ENCODE measurements around the gene EPHA5.

Gene EPHA5

GRCh38 chr4:65482410-65482809, 187.9 kb downstream of the EPHA5 start:
- no peak for DNase-seq

GRCh38 chr4:65472531-65472930, 197.8 kb downstream of the EPHA5 start:
- DNase-seq: no peak

DNA sequence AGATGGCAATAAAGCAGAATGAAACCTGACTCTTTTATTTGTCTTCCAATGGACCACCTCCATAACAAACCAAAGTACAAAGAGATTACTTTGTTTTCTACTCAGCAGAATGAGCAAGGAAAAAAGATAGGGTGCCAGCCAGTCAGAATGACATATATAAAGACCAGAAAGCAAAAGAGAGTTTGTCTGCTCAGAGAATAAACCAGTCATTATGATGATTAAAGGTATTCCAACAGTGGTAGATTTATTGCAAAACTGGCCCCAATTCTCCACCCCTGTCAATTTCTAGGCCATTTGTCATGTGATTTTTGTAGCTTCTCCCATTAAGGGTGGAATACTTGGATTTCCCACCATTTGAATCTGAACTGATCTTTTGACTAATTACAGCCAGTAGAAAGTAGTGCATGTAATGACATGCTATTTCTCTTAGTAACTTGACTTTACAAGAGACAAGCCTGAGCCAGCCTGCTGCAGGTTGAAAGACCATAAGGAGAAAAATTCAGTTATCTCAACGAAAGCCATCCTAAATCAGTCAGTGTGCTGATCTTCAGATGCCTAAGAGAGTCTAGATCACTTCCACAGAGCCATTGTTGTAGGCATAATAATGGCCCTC, 203.1 kb downstream of the EPHA5 start:
- DNase-seq: no peak

GRCh38 chr4:65461781-65462180, 208.5 kb downstream of the EPHA5 start:
- DNase-seq: no peak

DNA sequence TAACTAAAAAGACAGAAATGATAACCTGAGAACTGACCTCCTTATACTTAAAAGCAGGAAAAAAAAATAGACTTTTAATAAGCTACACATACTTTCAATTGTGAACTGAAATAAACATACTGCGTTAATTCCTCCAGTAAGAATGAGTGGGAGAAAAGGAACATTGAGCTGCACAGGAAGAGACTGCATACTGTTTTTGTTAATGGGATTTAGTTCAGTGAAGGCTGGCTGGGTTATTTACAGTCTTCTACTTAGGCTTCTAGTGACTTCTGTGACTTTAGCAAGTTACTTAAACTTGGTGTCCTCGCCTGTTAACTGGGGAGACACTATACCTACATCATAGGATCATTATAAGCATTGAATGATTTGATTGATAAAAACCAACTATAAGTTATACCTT, 213.3 kb downstream of the EPHA5 start:
- no peak for DNase-seq

- DNase-seq: no peak
Measured at GRCh38 chr4:65456579-65456978, 213.7 kb downstream of the EPHA5 start.

GRCh38 chr4:65453398-65453797, 216.9 kb downstream of the EPHA5 start:
- DNase-seq: no peak

- DNase-seq: no peak
Measured at GRCh38 chr4:65450899-65451298, 219.4 kb downstream of the EPHA5 start.

DNA sequence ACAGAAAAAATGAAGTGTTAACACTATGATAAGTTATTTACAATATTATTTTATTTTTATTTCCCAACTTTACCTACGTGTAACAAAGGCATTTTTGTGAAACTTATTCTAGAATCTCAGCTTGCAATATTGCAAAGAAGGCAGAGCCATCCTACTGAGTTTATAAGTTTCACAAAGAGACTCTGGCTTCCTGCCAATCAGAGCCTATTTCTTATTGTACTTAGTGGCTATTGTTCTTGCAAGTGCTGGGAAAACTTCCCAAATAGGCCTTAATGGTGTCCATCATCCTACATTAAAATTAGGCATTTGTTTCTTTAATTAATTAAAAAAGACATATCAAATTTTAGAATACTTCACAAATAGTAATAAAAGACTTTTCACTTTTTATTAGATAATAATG, 233.2 kb downstream of the EPHA5 start:
- DNase-seq: no peak

- no peak for DNase-seq
Measured at GRCh38 chr4:65422109-65422508, 248.2 kb downstream of the EPHA5 start.

DNA sequence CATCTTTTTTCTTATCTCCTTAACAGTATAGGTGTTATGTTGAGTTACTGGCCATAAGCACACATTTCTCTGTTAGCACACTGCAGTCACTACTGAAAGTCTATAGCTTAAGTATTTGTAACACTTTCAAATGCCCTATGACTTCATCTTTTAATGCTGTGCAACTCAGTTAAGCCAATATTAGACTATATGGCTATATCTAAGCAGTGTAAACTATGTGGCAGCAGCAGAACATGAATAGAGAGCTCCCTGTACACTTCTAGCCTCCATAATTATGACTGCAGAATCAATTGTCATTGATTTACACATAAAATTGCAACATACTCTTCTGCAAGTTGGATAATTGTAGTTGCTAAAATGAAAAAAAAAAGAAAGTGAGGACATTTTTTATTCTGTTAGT, 250.3 kb downstream of the EPHA5 start:
- DNase-seq: no peak

DNA sequence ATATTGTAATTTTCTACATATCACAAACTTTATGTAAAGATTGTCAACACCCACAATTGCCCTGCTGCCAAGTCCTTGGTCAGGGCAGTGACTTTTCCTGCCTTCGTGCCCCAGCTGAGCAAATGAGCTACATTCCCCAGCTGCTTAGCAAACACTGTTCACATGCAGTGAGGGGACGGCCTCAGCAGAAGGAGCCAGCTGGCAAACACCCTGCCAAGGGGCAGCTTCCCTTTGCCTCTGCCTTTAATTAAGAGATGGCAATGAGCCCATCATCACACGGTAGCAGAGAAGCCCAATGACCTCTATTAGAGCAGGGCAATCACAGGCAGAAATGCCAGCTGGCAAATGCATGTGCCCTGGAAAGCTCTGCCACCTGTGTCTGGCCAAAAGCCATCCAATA, 253.4 kb downstream of the EPHA5 start:
- no peak for DNase-seq

- no peak for DNase-seq
Measured at GRCh38 chr4:65407483-65407882, 262.8 kb downstream of the EPHA5 start.

GRCh38 chr4:65401083-65401482, 269.2 kb downstream of the EPHA5 start:
- DNase-seq: no peak

GRCh38 chr4:65399084-65399483, 271.2 kb downstream of the EPHA5 start:
- DNase-seq: no peak

GRCh38 chr4:65393078-65393477, 277.2 kb downstream of the EPHA5 start:
- no peak for DNase-seq

GRCh38 chr4:65392488-65392887, 277.8 kb downstream of the EPHA5 start:
- DNase-seq: no peak

GRCh38 chr4:65391814-65392213, 278.5 kb downstream of the EPHA5 start:
- DNase-seq: no peak

DNA sequence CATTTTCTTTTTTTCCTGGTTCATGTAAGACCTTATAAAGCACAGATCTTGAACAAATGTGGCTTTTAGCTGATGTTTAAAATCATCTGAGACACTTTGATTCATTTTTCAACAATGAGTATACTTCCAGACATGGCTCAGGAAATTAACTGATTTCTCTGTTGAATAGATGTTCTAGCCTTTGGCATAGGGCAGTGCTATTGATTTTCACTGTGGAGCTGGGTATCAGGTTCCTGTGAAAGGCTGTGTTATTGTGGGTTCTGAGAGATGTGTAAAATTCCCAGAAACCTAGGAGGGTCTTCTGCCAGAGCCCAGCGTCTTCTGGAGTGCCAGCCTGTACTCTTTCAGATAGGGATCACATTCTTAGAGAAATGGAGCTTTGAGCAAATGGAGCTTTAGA, 278.9 kb downstream of the EPHA5 start:
- DNase-seq: no peak

GRCh38 chr4:65386927-65387326, 283.4 kb downstream of the EPHA5 start:
- DNase-seq: no peak

- DNase-seq: no peak
Measured at GRCh38 chr4:65383589-65384305, 286.5 kb downstream of the EPHA5 start.

GRCh38 chr4:65381648-65382047, 288.6 kb downstream of the EPHA5 start:
- DNase-seq: no peak

DNA sequence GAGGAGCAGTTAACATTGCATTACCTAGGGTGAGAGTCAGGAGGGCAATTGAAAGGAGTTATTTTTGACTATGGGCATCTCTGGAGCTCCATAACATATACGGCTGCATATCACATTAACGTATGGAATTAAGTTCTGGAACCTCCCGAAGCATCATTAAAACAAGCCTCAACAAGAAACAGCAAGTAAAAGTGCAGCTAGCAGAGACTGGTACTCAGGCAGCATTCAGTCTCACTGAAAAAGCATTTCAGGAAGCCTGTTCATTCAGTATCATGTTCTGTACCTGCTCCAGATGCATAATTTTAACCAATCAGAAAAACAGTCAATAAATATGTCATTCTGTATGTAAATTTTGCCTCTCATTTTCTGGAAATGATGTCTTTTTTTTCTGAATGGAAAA, 299.6 kb downstream of the EPHA5 start:
- no peak for DNase-seq

- no peak for DNase-seq
Measured at GRCh38 chr4:65367306-65367705, 303.0 kb downstream of the EPHA5 start.

DNA sequence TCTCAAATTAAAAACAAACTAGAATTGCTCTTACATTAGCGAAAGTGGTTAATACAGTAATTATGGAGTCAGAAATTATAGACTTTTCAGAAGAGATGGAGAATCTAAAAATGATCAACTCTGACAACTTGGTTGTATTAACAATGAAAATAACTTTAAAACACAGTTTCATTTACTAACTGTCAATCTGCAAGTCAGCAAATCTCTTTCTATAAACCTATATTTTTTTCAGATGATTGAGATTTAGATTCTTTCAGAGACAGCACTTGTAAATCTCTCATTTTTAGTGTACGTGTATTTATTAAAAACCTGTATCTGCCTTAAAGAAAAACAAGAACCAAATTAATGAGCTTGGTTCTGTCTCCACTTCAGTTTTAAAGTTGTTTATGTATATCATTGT, 311.4 kb downstream of the EPHA5 start:
- no peak for DNase-seq
